Measurements from ENCODE around the gene SLC19A2. TPM values are rescaled to one million over a fixed set of nuclear protein-coding genes. Genes with fewer than 3 reads are reported as not detected.

Gene SLC19A2
- total RNA-seq, 1 donor from 2014 or later = 14.1 TPM

DNA sequence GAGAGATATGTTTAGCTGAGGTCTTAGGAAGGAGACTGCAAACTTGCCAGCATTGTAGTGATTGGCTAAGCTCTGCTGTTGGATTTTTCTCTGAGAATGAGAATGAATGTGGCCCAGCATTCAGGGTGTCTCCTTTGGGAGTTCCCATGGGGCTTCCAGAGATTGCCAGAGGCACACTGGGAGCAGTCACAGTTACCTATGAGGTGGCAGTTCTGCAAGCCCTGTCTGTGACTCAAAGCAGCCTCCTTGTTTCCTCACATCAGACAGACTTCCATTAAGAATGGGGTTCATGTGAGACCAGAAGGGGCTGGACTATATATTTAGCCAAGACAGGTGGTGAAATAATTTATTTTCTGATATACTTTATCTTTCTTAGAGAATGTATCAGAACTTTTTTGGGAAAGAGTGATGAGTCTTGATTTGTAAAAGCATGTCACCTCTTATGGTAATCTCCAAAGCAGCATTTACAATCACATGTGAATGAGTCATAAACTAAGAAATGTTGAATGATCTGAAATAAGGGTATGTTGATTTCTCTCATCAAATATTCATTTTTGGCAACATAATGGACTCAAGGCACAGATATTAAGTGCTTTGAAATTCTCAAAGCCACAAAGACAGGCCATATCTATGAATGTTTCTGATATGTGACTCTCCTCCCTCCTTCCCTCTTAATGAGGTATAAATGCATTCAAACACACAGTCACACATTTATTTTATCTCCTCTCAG, 9.5 kb upstream of the SLC19A2 start:
- H2AFZ ChIP-seq (ENCODE audit: low read depth, low read length) = no peak overlapping the region
- H3K27me3 ChIP-seq (ENCODE audit: insufficient read depth, low read length) = no peaks in the 10 kb centered on the region
- Mint-ChIP-seq H3K36me3 (ENCODE audit: low read depth, unreplicated experiment) (no peaks in the 10 kb centered on the region), H3K4me3 (ENCODE audit: unreplicated experiment) (no peak overlapping the region), H3K27ac (ENCODE audit: unreplicated experiment) (no peak overlapping the region), H3K9me3 (ENCODE audit: unreplicated experiment) (peaks cover 5% of the 10 kb centered on the region), H3K27me3 (ENCODE audit: low read depth, unreplicated experiment) (no peaks in the 10 kb centered on the region), H3K4me1 (ENCODE audit: low read depth, unreplicated experiment) (peaks cover 8% of the 10 kb centered on the region)
- H3K79me2 ChIP-seq (ENCODE audit: insufficient read depth, low read length) = no peaks in the 10 kb centered on the region
- no peaks in the 10 kb centered on the region for H4K20me1 ChIP-seq (ENCODE audit: insufficient read depth, low read length)
- peak; percentile 37 for DNase-seq (ENCODE audit: low read depth)
- no peak overlapping the region for H3K27ac ChIP-seq (ENCODE audit: low read depth, low read length)
- H3K4me3 ChIP-seq (ENCODE audit: insufficient read depth, low read depth, low read length) = no peak overlapping the region
- H3K36me3 ChIP-seq (ENCODE audit: insufficient read depth, low read length) = no peaks in the 10 kb centered on the region
- no peaks in the 10 kb centered on the region for H3K4me1 ChIP-seq (ENCODE audit: insufficient read depth, low read length)
- H3K4me2 ChIP-seq (ENCODE audit: low read length) = no peak overlapping the region
- no peak for TF ChIP-seq EZH2 (IDR thresholded peaks at IDR 0.05; ENCODE audit: insufficient read depth, low read length)
- TF ChIP-seq, protein P1, sequence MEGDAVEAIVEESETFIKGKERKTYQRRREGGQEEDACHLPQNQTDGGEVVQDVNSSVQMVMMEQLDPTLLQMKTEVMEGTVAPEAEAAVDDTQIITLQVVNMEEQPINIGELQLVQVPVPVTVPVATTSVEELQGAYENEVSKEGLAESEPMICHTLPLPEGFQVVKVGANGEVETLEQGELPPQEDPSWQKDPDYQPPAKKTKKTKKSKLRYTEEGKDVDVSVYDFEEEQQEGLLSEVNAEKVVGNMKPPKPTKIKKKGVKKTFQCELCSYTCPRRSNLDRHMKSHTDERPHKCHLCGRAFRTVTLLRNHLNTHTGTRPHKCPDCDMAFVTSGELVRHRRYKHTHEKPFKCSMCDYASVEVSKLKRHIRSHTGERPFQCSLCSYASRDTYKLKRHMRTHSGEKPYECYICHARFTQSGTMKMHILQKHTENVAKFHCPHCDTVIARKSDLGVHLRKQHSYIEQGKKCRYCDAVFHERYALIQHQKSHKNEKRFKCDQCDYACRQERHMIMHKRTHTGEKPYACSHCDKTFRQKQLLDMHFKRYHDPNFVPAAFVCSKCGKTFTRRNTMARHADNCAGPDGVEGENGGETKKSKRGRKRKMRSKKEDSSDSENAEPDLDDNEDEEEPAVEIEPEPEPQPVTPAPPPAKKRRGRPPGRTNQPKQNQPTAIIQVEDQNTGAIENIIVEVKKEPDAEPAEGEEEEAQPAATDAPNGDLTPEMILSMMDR (IDR thresholded peaks at IDR 0.05; ENCODE audit: insufficient read depth, low read depth, low read length) = no peak
- H3K9ac ChIP-seq (ENCODE audit: low read length) = no peak overlapping the region
- FAIRE-seq = no peak
- H3K9me3 ChIP-seq (ENCODE audit: insufficient read depth, low read depth, low read length) = no peaks in the 10 kb centered on the region

DNA sequence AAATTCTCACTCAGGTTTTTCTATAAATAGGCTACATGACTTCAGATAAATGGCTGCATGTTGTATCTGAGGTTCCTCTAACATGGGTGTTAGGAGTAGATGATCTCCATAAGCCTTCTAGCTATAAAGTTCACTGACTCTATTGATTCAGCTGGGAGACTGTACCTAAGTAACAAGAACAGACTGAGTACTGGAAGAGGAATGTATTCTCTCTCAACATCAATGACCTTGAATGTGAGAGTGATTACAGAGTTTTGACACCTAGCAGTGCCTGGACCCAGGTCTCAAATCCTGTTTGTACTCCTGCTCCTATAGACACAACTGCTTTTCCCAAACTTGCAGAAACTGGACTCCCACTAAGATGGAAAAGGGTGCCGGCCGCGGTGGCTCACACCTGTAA, 8.6 kb upstream of the SLC19A2 start:
- TF ChIP-seq, protein P1 (IDR thresholded peaks at IDR 0.05; ENCODE audit: insufficient read depth, low read depth, low read length) = no peak
- TF ChIP-seq EZH2 (IDR thresholded peaks at IDR 0.05; ENCODE audit: insufficient read depth, low read length) = no peak
- Histone ChIP-seq H3K27ac (ENCODE audit: low read depth, low read length) (no peak overlapping the region), H3K4me3 (ENCODE audit: insufficient read depth, low read depth, low read length) (no peak overlapping the region), H3K4me2 (ENCODE audit: low read length) (no peak overlapping the region), H2AFZ (ENCODE audit: low read depth, low read length) (no peak overlapping the region), H3K9me3 (ENCODE audit: insufficient read depth, low read depth, low read length) (no peaks in the 10 kb centered on the region), H3K27me3 (ENCODE audit: insufficient read depth, low read length) (no peaks in the 10 kb centered on the region), H4K20me1 (ENCODE audit: insufficient read depth, low read length) (no peaks in the 10 kb centered on the region), H3K79me2 (ENCODE audit: insufficient read depth, low read length) (no peaks in the 10 kb centered on the region), H3K4me1 (ENCODE audit: insufficient read depth, low read length) (no peaks in the 10 kb centered on the region), H3K36me3 (ENCODE audit: insufficient read depth, low read length) (no peaks in the 10 kb centered on the region), H3K9ac (ENCODE audit: low read length) (no peak overlapping the region)
- no peak overlapping the region for H3K4me3 Mint-ChIP-seq (ENCODE audit: unreplicated experiment)
- no peaks in the 10 kb centered on the region for H3K27me3 Mint-ChIP-seq (ENCODE audit: low read depth, unreplicated experiment)
- peaks cover 5% of the 10 kb centered on the region for H3K9me3 Mint-ChIP-seq (ENCODE audit: unreplicated experiment)
- no peak overlapping the region for H3K27ac Mint-ChIP-seq (ENCODE audit: unreplicated experiment)
- no peak for DNase-seq (ENCODE audit: low read depth)
- H3K36me3 Mint-ChIP-seq (ENCODE audit: low read depth, unreplicated experiment) = no peaks in the 10 kb centered on the region
- FAIRE-seq = no peak
- peaks cover 8% of the 10 kb centered on the region for H3K4me1 Mint-ChIP-seq (ENCODE audit: low read depth, unreplicated experiment)

- Histone ChIP-seq H3K4me3 (ENCODE audit: insufficient read depth, low read depth, low read length) (no peak overlapping the region), H3K4me2 (ENCODE audit: low read length) (no peak overlapping the region), H3K4me1 (ENCODE audit: insufficient read depth, low read length) (no peaks in the 10 kb centered on the region), H4K20me1 (ENCODE audit: insufficient read depth, low read length) (no peaks in the 10 kb centered on the region), H2AFZ (ENCODE audit: low read depth, low read length) (no peak overlapping the region), H3K9me3 (ENCODE audit: insufficient read depth, low read depth, low read length) (no peaks in the 10 kb centered on the region), H3K27me3 (ENCODE audit: insufficient read depth, low read length) (no peaks in the 10 kb centered on the region), H3K36me3 (ENCODE audit: insufficient read depth, low read length) (no peaks in the 10 kb centered on the region), H3K79me2 (ENCODE audit: insufficient read depth, low read length) (no peaks in the 10 kb centered on the region), H3K27ac (ENCODE audit: low read depth, low read length) (no peak overlapping the region), H3K9ac (ENCODE audit: low read length) (no peak overlapping the region)
- no peak for FAIRE-seq
- H3K27ac Mint-ChIP-seq (ENCODE audit: unreplicated experiment) = no peak overlapping the region
- H3K9me3 Mint-ChIP-seq (ENCODE audit: unreplicated experiment) = peaks cover 5% of the 10 kb centered on the region
- H3K36me3 Mint-ChIP-seq (ENCODE audit: low read depth, unreplicated experiment) = no peaks in the 10 kb centered on the region
- no peak overlapping the region for H3K4me3 Mint-ChIP-seq (ENCODE audit: unreplicated experiment)
- no peak for TF ChIP-seq EZH2 (IDR thresholded peaks at IDR 0.05; ENCODE audit: insufficient read depth, low read length)
- TF ChIP-seq, protein P1 (IDR thresholded peaks at IDR 0.05; ENCODE audit: insufficient read depth, low read depth, low read length) = no peak
- H3K4me1 Mint-ChIP-seq (ENCODE audit: low read depth, unreplicated experiment) = peaks cover 8% of the 10 kb centered on the region
- DNase-seq (ENCODE audit: low read depth) = no peak
- no peaks in the 10 kb centered on the region for H3K27me3 Mint-ChIP-seq (ENCODE audit: low read depth, unreplicated experiment)
Observed at GRCh38 chr1:169493251-169493650, 7.5 kb upstream of the SLC19A2 start.

Measured in astrocyte (in vitro differentiated cells and primary cell).